HepG2 (cell line): ENCODE data around the gene HEY2. TPM values are rescaled to one million over a fixed set of nuclear protein-coding genes. Genes with fewer than 3 reads are reported as not detected.
A peak's percentile ranks its signal among the peaks of the same experiment; 100 is the strongest.

Experiments
- EP300 ChIP-seq, 3 experiments: sonication (generic) in 1 of 3; formaldehyde crosslinking in 1 of 3; IDR thresholded peaks; 2 replicates each; pipeline versions ENCODE4 v1.5.1 to v1.6.1; 2011 to 2020; ENCODE audit warnings: low read depth in 2 of 3, low read length in 2 of 3, borderline replicate concordance in 1 of 3, improper control_type of control experiment in 1 of 3, mild to moderate bottlenecking in 1 of 3, missing genetic modification reagents in 1 of 3, moderate library complexity in 1 of 3
- FOXO1 ChIP-seq: sonication (generic); formaldehyde crosslinking; IDR thresholded peaks from 2 replicates; pipeline ENCODE4 v1.4.0; 2020; ENCODE audit warnings: missing genetic modification reagents
- GATAD2A ChIP-seq: IDR thresholded peaks from 2 replicates; pipeline ENCODE4 v1.6.1; 2016
- HES4 ChIP-seq: sonication (generic); formaldehyde crosslinking; IDR thresholded peaks from 2 replicates; pipeline ENCODE4 v1.9.0; 2021; ENCODE audit warnings: mild to moderate bottlenecking, missing genetic modification reagents, borderline replicate concordance
- LCORL ChIP-seq, 2 experiments: fragments of 450-650 bp in 1 of 2; sonication (generic) in 1 of 2; formaldehyde crosslinking in 1 of 2; IDR thresholded peaks; 2 replicates each; pipeline versions ENCODE4 v1.5.0 to v1.6.1; 2017 to 2020; ENCODE audit warnings: antibody characterized with exemption in 1 of 2, missing genetic modification reagents in 1 of 2
- PBX3 ChIP-seq: sonication (generic); formaldehyde crosslinking; IDR thresholded peaks from 2 replicates; pipeline ENCODE4 v1.8.1; 2023; ENCODE audit warnings: missing genetic modification reagents, inconsistent platforms, borderline replicate concordance
- RARG ChIP-seq: sonication (generic); formaldehyde crosslinking; IDR thresholded peaks from 2 replicates; pipeline ENCODE4 v1.4.0; 2020; ENCODE audit warnings: low read depth, mild to moderate bottlenecking, missing genetic modification reagents
- SRSF9 ChIP-seq: fragments of 200-400 bp; formaldehyde crosslinking; IDR thresholded peaks from 2 replicates; pipeline ENCODE4 v1.6.1; 2018; ENCODE audit warnings: borderline replicate concordance, mild to moderate bottlenecking, low read depth, low read length; ENCODE audit not compliant: insufficient read depth, poor library complexity, severe bottlenecking
- ZNF18 ChIP-seq: sonication (generic); formaldehyde crosslinking; IDR thresholded peaks from 2 replicates; pipeline ENCODE4 v1.8.0; 2022; ENCODE audit warnings: mild to moderate bottlenecking, missing genetic modification reagents; ENCODE audit not compliant: insufficient replicate concordance
- ZNF276 ChIP-seq: sonication (generic); formaldehyde crosslinking; IDR thresholded peaks from 2 replicates; pipeline ENCODE4 v1.4.0; 2020; ENCODE audit warnings: mild to moderate bottlenecking, low read depth, missing genetic modification reagents
- ZNF292 ChIP-seq: sonication (generic); formaldehyde crosslinking; IDR thresholded peaks from 2 replicates; pipeline ENCODE4 v1.8.1; 2022; ENCODE audit warnings: mild to moderate bottlenecking, low read depth, missing genetic modification reagents, borderline replicate concordance
- ZNF317 ChIP-seq: sonication (generic); formaldehyde crosslinking; IDR thresholded peaks from 2 replicates; pipeline ENCODE4 v1.5.0; 2020; ENCODE audit warnings: mild to moderate bottlenecking, missing genetic modification reagents
- ZNF468 ChIP-seq: sonication (generic); formaldehyde crosslinking; IDR thresholded peaks from 2 replicates; pipeline ENCODE4 v1.8.0; 2022; ENCODE audit warnings: mild to moderate bottlenecking, moderate library complexity, missing genetic modification reagents
- ZNF512B ChIP-seq: sonication (generic); formaldehyde crosslinking; IDR thresholded peaks from 2 replicates; pipeline ENCODE4 v1.5.1; 2020; ENCODE audit warnings: missing genetic modification reagents, mild to moderate bottlenecking, borderline replicate concordance
- ZNF549 ChIP-seq: sonication (generic); formaldehyde crosslinking; IDR thresholded peaks from 2 replicates; pipeline ENCODE4 v1.5.0; 2020; ENCODE audit warnings: missing genetic modification reagents
- ZNF577 ChIP-seq: sonication (generic); formaldehyde crosslinking; IDR thresholded peaks from 2 replicates; pipeline ENCODE4 v1.4.0; 2020; ENCODE audit warnings: mild to moderate bottlenecking, low read depth, missing genetic modification reagents, borderline replicate concordance
- ZNF605 ChIP-seq: sonication (generic); formaldehyde crosslinking; IDR thresholded peaks from 2 replicates; pipeline ENCODE4 v1.8.0; 2022; ENCODE audit warnings: mild to moderate bottlenecking, missing genetic modification reagents
- ZNF629 ChIP-seq: sonication (generic); formaldehyde crosslinking; conservative IDR thresholded peaks from 2 replicates; pipeline ENCODE4 v1.5.0; 2020; ENCODE audit warnings: missing genetic modification reagents
- ZNF672 ChIP-seq: sonication (generic); formaldehyde crosslinking; IDR thresholded peaks from 2 replicates; pipeline ENCODE4 v1.8.1; 2022; ENCODE audit warnings: missing genetic modification reagents
- polyA plus RNA-seq, 8 experiments: library from polyadenylated mRNA; depleted of rRNA in 3 of 8; stranded (reverse) in 7 of 8; unstranded in 1 of 8; fragments of >200 nt; fragmentation: Illumina TruSeq in 4 of 8; extraction: Trizol in 4 of 8; gene quantifications; 2 replicates each; pipeline versions ENCODE4 v1.2.1 to v1.2.3, GENCODE V29; 2011 to 2016; ENCODE audit warnings: low read depth in 4 of 8, missing spikeins in 1 of 8, mixed read lengths in 1 of 8; ENCODE audit not compliant: insufficient read depth in 1 of 8
- total RNA-seq, 5 experiments: library from RNA; depleted of rRNA; stranded (reverse); fragments of >200 nt; fragmentation: Illumina TruSeq; extraction: Trizol; gene quantifications; 2 replicates each; pipeline ENCODE4 v1.2.3, GENCODE V29; 2016; ENCODE audit warnings: low read depth in 1 of 5

Gene HEY2
- total and polyA plus RNA-seq, 2 of the 13 experiments (the other 11 are each of a cell fraction or from before 2014, with no cell fraction given): 0.04 TPM

GRCh38 chr6:125780540-125781313, 31.3 kb downstream of the HEY2 start (continued):
- TF ChIP-seq FOXO1 (CRISPR knock-in tag) (no peak), GATAD2A (CRISPR knock-in tag) (peak; percentile 67; the same call in 1 of the 2 replicates), LCORL (IDR thresholded peaks at IDR 0.05) (no peak), LCORL (CRISPR knock-in tag; IDR thresholded peaks at IDR 0.05) (0 out of 2 replicates have a peak, but pooled peaks have one; percentile 47), ZNF605 (CRISPR knock-in tag) (peak; percentile 91), ZNF292 (CRISPR knock-in tag) (peak; percentile 21; the same call in 1 of the 2 replicates), SRSF9 (no peak), ZNF18 (peak; percentile 90), ZNF549 (no peak), RARG (CRISPR knock-in tag) (no peak), ZNF468 (CRISPR knock-in tag) (no peak), ZNF577 (CRISPR knock-in tag) (no peak), ZNF317 (CRISPR knock-in tag) (peak; percentile 42; the same call in 1 of the 2 replicates), ZNF672 (no peak), ZNF629 (CRISPR knock-in tag) (no peak; the same call in 1 of the 2 replicates), ZNF512B (CRISPR knock-in tag) (peak; percentile 89; the same call in 1 of the 2 replicates), EP300 (IDR thresholded peaks at IDR 0.05; ENCODE audit: low read depth in 2 of 2, low read length in 2 of 2) (0 out of 4 replicates have a peak, but pooled peaks of 1 of the 2 experiments have one; percentile 36), EP300 (CRISPR knock-in tag; IDR thresholded peaks at IDR 0.05; ENCODE audit: borderline replicate concordance) (peak; percentile 11; the same call in 1 of the 2 replicates), HES4 (peak; percentile 58), PBX3 (CRISPR knock-in tag) (peak; percentile 66; the same call in 1 of the 2 replicates), ZNF276 (CRISPR knock-in tag) (peak; percentile 29; the same call in 1 of the 2 replicates)
